ENCODE measurements around the gene VEZF1. TPM values are rescaled to one million over a fixed set of nuclear protein-coding genes. Genes with fewer than 3 reads are reported as not detected.

The VEZF1 gene
- total RNA-seq, 4 donors from 2014 or later = 29.7 to 49.3 (median 39.5) TPM

- Histone ChIP-seq H3K4me3 (no peak overlapping the region), H3K4me1 (peaks cover 0 to 8% (median 0%) of the 10 kb centered on the region in 4 donors), H3K36me3 (peaks cover 0 to 50% (median 0%) of the 10 kb centered on the region in 3 donors), H3K27ac (no peak overlapping the region), H3K27me3 (no peaks in the 10 kb centered on the region), H3K9me3 (no peaks in the 10 kb centered on the region)
- no peak for DNase-seq
- no peak for TF ChIP-seq POLR2A (IDR thresholded peaks at IDR 0.05)
- TF ChIP-seq, protein P1, sequence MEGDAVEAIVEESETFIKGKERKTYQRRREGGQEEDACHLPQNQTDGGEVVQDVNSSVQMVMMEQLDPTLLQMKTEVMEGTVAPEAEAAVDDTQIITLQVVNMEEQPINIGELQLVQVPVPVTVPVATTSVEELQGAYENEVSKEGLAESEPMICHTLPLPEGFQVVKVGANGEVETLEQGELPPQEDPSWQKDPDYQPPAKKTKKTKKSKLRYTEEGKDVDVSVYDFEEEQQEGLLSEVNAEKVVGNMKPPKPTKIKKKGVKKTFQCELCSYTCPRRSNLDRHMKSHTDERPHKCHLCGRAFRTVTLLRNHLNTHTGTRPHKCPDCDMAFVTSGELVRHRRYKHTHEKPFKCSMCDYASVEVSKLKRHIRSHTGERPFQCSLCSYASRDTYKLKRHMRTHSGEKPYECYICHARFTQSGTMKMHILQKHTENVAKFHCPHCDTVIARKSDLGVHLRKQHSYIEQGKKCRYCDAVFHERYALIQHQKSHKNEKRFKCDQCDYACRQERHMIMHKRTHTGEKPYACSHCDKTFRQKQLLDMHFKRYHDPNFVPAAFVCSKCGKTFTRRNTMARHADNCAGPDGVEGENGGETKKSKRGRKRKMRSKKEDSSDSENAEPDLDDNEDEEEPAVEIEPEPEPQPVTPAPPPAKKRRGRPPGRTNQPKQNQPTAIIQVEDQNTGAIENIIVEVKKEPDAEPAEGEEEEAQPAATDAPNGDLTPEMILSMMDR (IDR thresholded peaks at IDR 0.05) = no peak
These were observed 15.9 kb downstream of the VEZF1 start for GRCh38 chr17:57972151-57972550.

GRCh38 chr17:57971572-57971971 lies 16.5 kb downstream of the VEZF1 start:
- H3K4me1 ChIP-seq = peaks cover 0 to 8% (median 0%) of the 10 kb centered on the region in 4 donors
- no peaks in the 10 kb centered on the region for H3K9me3 ChIP-seq
- H3K36me3 ChIP-seq = peaks cover 0 to 45% (median 0%) of the 10 kb centered on the region in 3 donors
- no peak overlapping the region for H3K4me3 ChIP-seq
- TF ChIP-seq, protein P1 (IDR thresholded peaks at IDR 0.05) = no peak
- TF ChIP-seq POLR2A (IDR thresholded peaks at IDR 0.05) = no peak
- H3K27ac ChIP-seq = no peak overlapping the region
- DNase-seq = no peak
- H3K27me3 ChIP-seq = no peaks in the 10 kb centered on the region

DNA sequence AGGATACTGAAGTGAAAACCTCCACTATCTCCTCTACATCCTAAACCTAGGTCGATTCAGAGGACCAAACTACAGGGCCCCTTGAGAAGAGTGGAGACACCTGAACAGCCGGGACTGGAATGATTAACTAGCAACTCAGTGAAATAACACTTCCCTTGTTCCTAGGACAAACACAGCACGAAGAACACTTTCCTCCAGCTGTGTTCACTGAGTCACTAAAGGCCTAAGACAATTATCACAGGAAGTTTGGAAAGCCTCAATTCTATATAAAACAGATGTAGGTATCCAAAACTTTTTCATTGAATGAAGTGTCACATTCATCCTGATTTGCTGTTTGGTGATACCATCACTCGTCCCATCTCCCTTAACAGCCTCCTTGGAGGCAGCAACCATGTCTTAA lies 17.3 kb downstream of the VEZF1 start:
- Histone ChIP-seq H3K4me3 (no peak overlapping the region), H3K27ac (no peak overlapping the region), H3K9me3 (no peaks in the 10 kb centered on the region), H3K4me1 (peaks cover 0 to 8% (median 0%) of the 10 kb centered on the region in 4 donors), H3K36me3 (peaks cover 0 to 36% (median 0%) of the 10 kb centered on the region in 3 donors), H3K27me3 (no peaks in the 10 kb centered on the region)
- DNase-seq = no peak
- TF ChIP-seq, protein P1 (IDR thresholded peaks at IDR 0.05) = no peak
- TF ChIP-seq POLR2A (IDR thresholded peaks at IDR 0.05) = no peak

GRCh38 chr17:57968456-57968855 lies 19.6 kb downstream of the VEZF1 start:
- Histone ChIP-seq H3K9me3 (no peaks in the 10 kb centered on the region), H3K27me3 (no peaks in the 10 kb centered on the region), H3K4me1 (no peaks in the 10 kb centered on the region), H3K4me3 (no peak overlapping the region), H3K27ac (no peak overlapping the region), H3K36me3 (peaks cover 0 to 15% (median 0%) of the 10 kb centered on the region in 3 donors)
- DNase-seq = no peak
- TF ChIP-seq, protein P1 (IDR thresholded peaks at IDR 0.05) = no peak
- TF ChIP-seq POLR2A (IDR thresholded peaks at IDR 0.05) = no peak

GRCh38 chr17:57966875-57967274 lies 21.2 kb downstream of the VEZF1 start:
- no peaks in the 10 kb centered on the region for H3K4me1 ChIP-seq
- DNase-seq = no peak
- no peak overlapping the region for H3K4me3 ChIP-seq
- no peaks in the 10 kb centered on the region for H3K9me3 ChIP-seq
- TF ChIP-seq, protein P1 (IDR thresholded peaks at IDR 0.05) = no peak
- no peak for TF ChIP-seq POLR2A (IDR thresholded peaks at IDR 0.05)
- no peak overlapping the region for H3K27ac ChIP-seq
- no peaks in the 10 kb centered on the region for H3K27me3 ChIP-seq
- no peaks in the 10 kb centered on the region for H3K36me3 ChIP-seq

DNA sequence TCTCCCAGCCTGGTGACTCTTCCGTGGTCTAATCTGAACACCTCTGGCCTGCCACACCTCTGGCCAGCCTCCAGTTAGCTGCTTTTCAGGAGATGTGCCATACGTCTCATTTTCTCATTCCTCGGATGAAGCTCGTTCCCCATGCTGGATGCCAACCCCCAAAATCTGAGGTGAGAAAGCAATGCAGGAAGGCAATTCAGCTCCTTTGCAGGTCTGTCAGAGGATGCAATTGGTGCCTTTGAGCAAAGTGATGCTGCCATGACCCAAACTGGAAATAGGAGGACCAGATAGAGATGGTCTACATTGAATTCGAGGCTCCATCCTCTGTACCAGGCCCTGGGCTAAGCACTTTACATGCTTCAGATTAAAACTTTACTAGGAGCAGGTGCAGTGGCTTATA lies 21.8 kb downstream of the VEZF1 start:
- H3K4me3 ChIP-seq = no peak overlapping the region
- no peak for DNase-seq

More for the DNA sequence above, 21.8 kb downstream of the VEZF1 start:
- no peaks in the 10 kb centered on the region for H3K4me1 ChIP-seq
- no peaks in the 10 kb centered on the region for H3K27me3 ChIP-seq
- TF ChIP-seq, protein P1 (IDR thresholded peaks at IDR 0.05) = no peak
- no peak for TF ChIP-seq POLR2A (IDR thresholded peaks at IDR 0.05)
- no peak overlapping the region for H3K27ac ChIP-seq
- no peaks in the 10 kb centered on the region for H3K9me3 ChIP-seq
- H3K36me3 ChIP-seq = no peaks in the 10 kb centered on the region
